HEK293 (cell line): ENCODE results near the gene LRRC2.

Experiments
- CTCF ChIA-PET: fragments of 350-600 bp; formaldehyde crosslinking; extraction: SDS; loops from one replicate; lab custom pipeline; 2021; ENCODE audit warnings: antibody characterized with exemption; lab: Yijun Ruan, JAX
- POLR2A ChIA-PET: fragments of 300-600 bp; formaldehyde crosslinking; extraction: SDS; loops from one replicate; lab custom pipeline; 2020; ENCODE audit warnings: antibody characterized with exemption, inconsistent platforms; lab: Yijun Ruan, JAX
- H3K27ac ChIP-seq: fragments of 200-500 bp; sonication (Bioruptor generic); 2 replicates; pipeline ENCODE4 v1.5.1; 2014; ENCODE audit warnings: low read depth, low read length, control low read depth, inconsistent platforms; ENCODE audit errors: extremely low read depth
- H3K36me3 ChIP-seq, 2 experiments: fragments of 200-500 bp in 1 of 2; sonication (Bioruptor generic) in 1 of 2; 1 replicate in 1 of 2; 2 replicates in 1 of 2; pipeline ENCODE4 v1.5.1; 2014 to 2017; ENCODE audit warnings: inconsistent platforms in 2 of 2, low read length in 2 of 2; ENCODE audit not compliant: control insufficient read depth in 2 of 2, insufficient read depth in 1 of 2
- H3K4me1 ChIP-seq: fragments of 200-500 bp; sonication (Bioruptor generic); 2 replicates; pipeline ENCODE4 v1.5.1; 2014; ENCODE audit warnings: mild to moderate bottlenecking, low read length, inconsistent platforms; ENCODE audit not compliant: control insufficient read depth, insufficient read depth
- H3K4me3 ChIP-seq: 2 replicates; pipeline ENCODE4 v1.5.1; 2011; ENCODE audit warnings: low read depth, mild to moderate bottlenecking, control low read depth, low read length, moderate library complexity
- H3K9me3 ChIP-seq: fragments of 200-500 bp; sonication (Bioruptor generic); 2 replicates; pipeline ENCODE4 v1.5.1; 2014; ENCODE audit warnings: low read depth, low read length, inconsistent platforms; ENCODE audit not compliant: control insufficient read depth, insufficient read depth
- EGR2 ChIP-seq: fragments of 450-650 bp; formaldehyde crosslinking; IDR thresholded peaks from 2 replicates; pipeline ENCODE4 v1.5.1; 2016; ENCODE audit warnings: low read depth, missing biosample characterization, missing genetic modification characterization
- FEZF1 ChIP-seq: fragments of 450-650 bp; formaldehyde crosslinking; IDR thresholded peaks from 2 replicates; pipeline ENCODE4 v1.5.1; 2016; ENCODE audit warnings: missing biosample characterization, missing genetic modification characterization
- KLF16 ChIP-seq: fragments of 450-650 bp; formaldehyde crosslinking; IDR thresholded peaks from 2 replicates; pipeline ENCODE4 v1.5.1; 2017; ENCODE audit warnings: missing biosample characterization, missing genetic modification characterization
- PRDM2 ChIP-seq: fragments of 450-650 bp; formaldehyde crosslinking; IDR thresholded peaks from 2 replicates; pipeline ENCODE4 v1.5.1; 2016; ENCODE audit warnings: missing biosample characterization, missing genetic modification characterization, borderline replicate concordance
- WT1 ChIP-seq: fragments of 450-650 bp; formaldehyde crosslinking; IDR thresholded peaks from 2 replicates; pipeline ENCODE4 v1.5.1; 2016; ENCODE audit warnings: missing biosample characterization, missing genetic modification characterization
- YY1 ChIP-seq: fragments of 450-650 bp; formaldehyde crosslinking; IDR thresholded peaks from 2 replicates; pipeline ENCODE4 v1.5.1; 2018; ENCODE audit warnings: missing biosample characterization, missing genetic modification characterization
- ZNF211 ChIP-seq: fragments of 450-650 bp; formaldehyde crosslinking; IDR thresholded peaks from 2 replicates; pipeline ENCODE4 v1.5.1; 2016; ENCODE audit warnings: low read depth, missing biosample characterization, missing genetic modification characterization
- ZNF398 ChIP-seq: fragments of 450-650 bp; formaldehyde crosslinking; IDR thresholded peaks from 2 replicates; pipeline ENCODE4 v1.5.1; 2017; ENCODE audit warnings: missing biosample characterization, missing genetic modification characterization
- ZNF404 ChIP-seq: fragments of 450-650 bp; formaldehyde crosslinking; IDR thresholded peaks from 2 replicates; pipeline ENCODE4 v1.5.1; 2017; ENCODE audit warnings: missing biosample characterization, missing genetic modification characterization
- ZNF423 ChIP-seq: fragments of 450-650 bp; formaldehyde crosslinking; IDR thresholded peaks from 2 replicates; pipeline ENCODE4 v1.5.1; 2016; ENCODE audit warnings: missing biosample characterization, missing genetic modification characterization
- ZNF510 ChIP-seq: fragments of 450-650 bp; formaldehyde crosslinking; IDR thresholded peaks from 2 replicates; pipeline ENCODE4 v1.5.1; 2018; ENCODE audit warnings: mild to moderate bottlenecking, missing genetic modification characterization, missing biosample characterization; ENCODE audit not compliant: insufficient replicate concordance
- ZNF585B ChIP-seq: fragments of 450-650 bp; formaldehyde crosslinking; IDR thresholded peaks from 2 replicates; pipeline ENCODE4 v1.5.1; 2016; ENCODE audit warnings: missing biosample characterization, missing genetic modification characterization
- ZNF610 ChIP-seq: fragments of 450-650 bp; formaldehyde crosslinking; IDR thresholded peaks from 2 replicates; pipeline ENCODE4 v1.5.1; 2016; ENCODE audit warnings: missing biosample characterization, missing genetic modification characterization, borderline replicate concordance
- ZNF664 ChIP-seq: fragments of 450-650 bp; formaldehyde crosslinking; IDR thresholded peaks from 2 replicates; pipeline ENCODE4 v1.5.1; 2016; ENCODE audit warnings: missing biosample characterization, missing genetic modification characterization
- ZNF707 ChIP-seq: fragments of 450-650 bp; formaldehyde crosslinking; IDR thresholded peaks from 2 replicates; pipeline ENCODE4 v1.5.1; 2016; ENCODE audit warnings: missing biosample characterization, missing genetic modification characterization
- ZNF776 ChIP-seq: fragments of 450-650 bp; formaldehyde crosslinking; IDR thresholded peaks from 2 replicates; pipeline ENCODE4 v1.5.0; 2017; ENCODE audit warnings: missing biosample characterization, missing genetic modification characterization, borderline replicate concordance
- ZNF792 ChIP-seq: fragments of 450-650 bp; formaldehyde crosslinking; IDR thresholded peaks from 2 replicates; pipeline ENCODE4 v1.5.1; 2016; ENCODE audit warnings: missing biosample characterization, missing genetic modification characterization
- ZSCAN23 ChIP-seq: fragments of 450-650 bp; formaldehyde crosslinking; IDR thresholded peaks from 2 replicates; pipeline ENCODE4 v1.5.1; 2016; ENCODE audit warnings: missing biosample characterization, missing genetic modification characterization
- ZSCAN30 ChIP-seq: fragments of 450-650 bp; IDR thresholded peaks from 2 replicates; pipeline ENCODE4 v1.5.1; 2018; ENCODE audit warnings: missing biosample characterization, mild to moderate bottlenecking, missing genetic modification characterization, moderate library complexity
- TF ChIP-seq, protein P1 (sequence below): fragments of 450-650 bp; formaldehyde crosslinking; IDR thresholded peaks from 2 replicates; pipeline ENCODE4 v1.5.1; 2016; ENCODE audit warnings: missing biosample characterization, missing genetic modification characterization, borderline replicate concordance
- TF ChIP-seq, protein P2 (sequence below): fragments of 450-650 bp; formaldehyde crosslinking; IDR thresholded peaks from 2 replicates; pipeline ENCODE4 v1.5.1; 2016; ENCODE audit warnings: missing biosample characterization, missing genetic modification characterization

The LRRC2 gene

DNA sequence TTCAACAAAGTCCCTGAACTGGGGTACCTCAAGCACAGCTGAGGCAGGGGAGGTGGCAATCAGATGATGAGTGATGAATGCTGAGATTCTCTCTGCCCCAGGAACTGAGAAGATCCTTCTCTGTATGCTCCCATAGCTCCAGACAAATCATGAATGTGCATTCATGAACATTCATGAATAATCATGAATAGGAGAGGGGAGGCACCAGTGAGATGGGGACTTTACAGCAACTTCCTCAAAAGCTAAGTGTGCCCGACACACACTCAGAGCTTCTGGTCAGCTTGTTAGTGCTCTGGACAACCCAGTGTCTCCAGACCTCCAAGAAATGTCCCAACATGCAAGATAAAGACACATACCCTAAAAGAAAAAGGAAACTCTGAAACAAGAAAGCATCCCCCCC, 24.3 kb downstream of the LRRC2 start:
- H3K4me1 ChIP-seq = no peaks in the 10 kb centered on the region
- no peaks in the 10 kb centered on the region for H3K9me3 ChIP-seq
- TF ChIP-seq ZNF423 (tag by site-specific recombination) = no peak
- TF ChIP-seq ZNF707 (tag by site-specific recombination) = no peak
- TF ChIP-seq ZSCAN23 (tag by site-specific recombination) = no peak
- TF ChIP-seq ZNF792 = no peak
- no peak for TF ChIP-seq WT1 (tag by site-specific recombination)
- no peak for TF ChIP-seq ZNF664 (tag by site-specific recombination)
- TF ChIP-seq ZNF404 (tag by site-specific recombination) = no peak
- no peak for TF ChIP-seq FEZF1 (tag by site-specific recombination)
- no peak for TF ChIP-seq ZNF211
- no peak for TF ChIP-seq ZNF398
- TF ChIP-seq KLF16 (tag by site-specific recombination) = no peak
- TF ChIP-seq, protein P1, sequence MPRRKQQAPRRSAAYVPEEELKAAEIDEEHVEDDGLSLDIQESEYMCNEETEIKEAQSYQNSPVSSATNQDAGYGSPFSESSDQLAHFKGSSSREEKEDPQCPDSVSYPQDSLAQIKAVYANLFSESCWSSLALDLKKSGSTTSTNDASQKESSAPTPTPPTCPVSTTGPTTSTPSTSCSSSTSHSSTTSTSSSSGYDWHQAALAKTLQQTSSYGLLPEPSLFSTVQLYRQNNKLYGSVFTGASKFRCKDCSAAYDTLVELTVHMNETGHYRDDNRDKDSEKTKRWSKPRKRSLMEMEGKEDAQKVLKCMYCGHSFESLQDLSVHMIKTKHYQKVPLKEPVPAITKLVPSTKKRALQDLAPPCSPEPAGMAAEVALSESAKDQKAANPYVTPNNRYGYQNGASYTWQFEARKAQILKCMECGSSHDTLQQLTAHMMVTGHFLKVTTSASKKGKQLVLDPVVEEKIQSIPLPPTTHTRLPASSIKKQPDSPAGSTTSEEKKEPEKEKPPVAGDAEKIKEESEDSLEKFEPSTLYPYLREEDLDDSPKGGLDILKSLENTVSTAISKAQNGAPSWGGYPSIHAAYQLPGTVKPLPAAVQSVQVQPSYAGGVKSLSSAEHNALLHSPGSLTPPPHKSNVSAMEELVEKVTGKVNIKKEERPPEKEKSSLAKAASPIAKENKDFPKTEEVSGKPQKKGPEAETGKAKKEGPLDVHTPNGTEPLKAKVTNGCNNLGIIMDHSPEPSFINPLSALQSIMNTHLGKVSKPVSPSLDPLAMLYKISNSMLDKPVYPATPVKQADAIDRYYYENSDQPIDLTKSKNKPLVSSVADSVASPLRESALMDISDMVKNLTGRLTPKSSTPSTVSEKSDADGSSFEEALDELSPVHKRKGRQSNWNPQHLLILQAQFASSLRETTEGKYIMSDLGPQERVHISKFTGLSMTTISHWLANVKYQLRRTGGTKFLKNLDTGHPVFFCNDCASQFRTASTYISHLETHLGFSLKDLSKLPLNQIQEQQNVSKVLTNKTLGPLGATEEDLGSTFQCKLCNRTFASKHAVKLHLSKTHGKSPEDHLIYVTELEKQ (tag by site-specific recombination) = no peak
- TF ChIP-seq ZNF776 (tag by site-specific recombination) = no peak
- no peak for TF ChIP-seq ZNF510 (tag by site-specific recombination)
- TF ChIP-seq ZSCAN30 (tag by site-specific recombination) = no peak
- no peak for TF ChIP-seq EGR2 (tag by site-specific recombination)
- no peak for TF ChIP-seq YY1
- TF ChIP-seq ZNF610 (tag by site-specific recombination) = no peak
- TF ChIP-seq ZNF585B (tag by site-specific recombination) = no peak
- ChIA-PET CTCF (interaction anchor here (0.5 to 0.9 kb wide), 2 partner anchors 80 to 120 kb away, joined by 3 to 5 read pairs; no protein-coding TSS in a partner anchor), POLR2A (no interaction called here)
- H3K4me3 ChIP-seq = no peak overlapping the region
- H3K36me3 ChIP-seq = no peaks in the 10 kb centered on the region
- no peak overlapping the region for H3K27ac ChIP-seq

GRCh38 chr3:46540550-46540949, 25.6 kb downstream of the LRRC2 start:
- no peaks in the 10 kb centered on the region for H3K36me3 ChIP-seq
- no peaks in the 10 kb centered on the region for H3K4me1 ChIP-seq
- H3K9me3 ChIP-seq = no peaks in the 10 kb centered on the region
- CTCF ChIA-PET = no interaction called here
- H3K27ac ChIP-seq = no peak overlapping the region
- no peak overlapping the region for H3K4me3 ChIP-seq
- POLR2A ChIA-PET = interaction anchor here (0.7 kb wide), 2 partner anchors 264 to 341 kb away, joined by 4 to 5 read pairs; no protein-coding TSS in a partner anchor
- TF ChIP-seq, protein P2, sequence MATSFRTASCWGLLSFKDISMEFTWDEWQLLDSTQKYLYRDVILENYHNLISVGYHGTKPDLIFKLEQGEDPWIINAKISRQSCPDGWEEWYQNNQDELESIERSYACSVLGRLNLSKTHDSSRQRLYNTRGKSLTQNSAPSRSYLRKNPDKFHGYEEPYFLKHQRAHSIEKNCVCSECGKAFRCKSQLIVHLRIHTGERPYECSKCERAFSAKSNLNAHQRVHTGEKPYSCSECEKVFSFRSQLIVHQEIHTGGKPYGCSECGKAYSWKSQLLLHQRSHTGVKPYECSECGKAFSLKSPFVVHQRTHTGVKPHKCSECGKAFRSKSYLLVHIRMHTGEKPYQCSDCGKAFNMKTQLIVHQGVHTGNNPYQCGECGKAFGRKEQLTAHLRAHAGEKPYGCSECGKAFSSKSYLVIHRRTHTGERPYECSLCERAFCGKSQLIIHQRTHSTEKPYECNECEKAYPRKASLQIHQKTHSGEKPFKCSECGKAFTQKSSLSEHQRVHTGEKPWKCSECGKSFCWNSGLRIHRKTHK (tag by site-specific recombination) = no peak
- TF ChIP-seq PRDM2 = no peak
